DMS79 (cell line): ENCODE data around the gene CPSF7.
"Not testable (repeated sequence)": the region's sequence is repeated elsewhere in the genome, so short reads cannot be mapped to it uniquely, and the experiment has no call there.

Source experiments
- DNase-seq: peaks from one replicate; lab custom pipeline; 2025; lab: John Stamatoyannopoulos, UW

Gene CPSF7

DNA sequence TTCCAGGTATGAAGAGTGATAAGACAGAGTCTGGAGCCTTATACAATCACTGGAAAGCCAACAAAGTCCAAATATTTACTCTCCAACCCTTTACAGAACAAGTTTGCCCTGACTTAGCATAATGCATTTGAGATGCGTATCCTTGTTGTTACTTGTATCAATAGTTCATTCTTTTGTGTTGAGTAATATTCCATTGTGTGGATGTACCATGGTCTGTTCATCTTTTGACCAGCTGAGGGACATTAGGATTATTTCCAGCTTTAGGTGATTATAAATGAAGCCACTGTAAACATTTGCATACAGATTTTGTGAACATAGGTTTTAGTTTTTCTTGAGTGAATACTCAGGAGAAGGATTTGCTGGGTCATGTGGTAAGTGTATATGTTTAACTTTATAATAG lies 9.8 kb upstream of the CPSF7 start:
- no peak for DNase-seq

- no peak for DNase-seq
Observed at GRCh38 chr11:61437496-61437895, 7.7 kb upstream of the CPSF7 start.

DNA sequence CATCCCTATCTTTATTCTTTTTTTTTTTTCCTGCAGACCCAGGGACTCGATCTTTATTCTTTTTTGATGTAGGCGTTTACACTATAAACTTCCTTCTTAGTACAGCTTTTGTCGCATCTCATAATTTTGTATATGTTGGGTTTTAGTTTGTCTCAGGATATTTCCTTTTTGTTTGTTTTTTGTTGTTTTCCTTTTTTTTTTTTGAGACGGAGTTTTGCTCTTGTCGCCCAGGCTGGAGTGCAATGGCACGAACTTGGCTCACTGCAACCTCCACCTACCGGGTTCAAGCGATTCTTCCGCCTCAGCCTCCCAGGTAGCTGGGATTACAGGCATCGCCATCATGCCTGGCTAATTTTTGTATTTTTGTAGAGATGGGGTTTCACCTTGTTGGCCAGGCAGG lies 1.1 kb upstream of the CPSF7 start:
- DNase-seq = not testable (repeated sequence)

- peak; percentile 34 for DNase-seq
Observed at GRCh38 chr11:61429346-61429690, 457 bp downstream of the CPSF7 start.

DNA sequence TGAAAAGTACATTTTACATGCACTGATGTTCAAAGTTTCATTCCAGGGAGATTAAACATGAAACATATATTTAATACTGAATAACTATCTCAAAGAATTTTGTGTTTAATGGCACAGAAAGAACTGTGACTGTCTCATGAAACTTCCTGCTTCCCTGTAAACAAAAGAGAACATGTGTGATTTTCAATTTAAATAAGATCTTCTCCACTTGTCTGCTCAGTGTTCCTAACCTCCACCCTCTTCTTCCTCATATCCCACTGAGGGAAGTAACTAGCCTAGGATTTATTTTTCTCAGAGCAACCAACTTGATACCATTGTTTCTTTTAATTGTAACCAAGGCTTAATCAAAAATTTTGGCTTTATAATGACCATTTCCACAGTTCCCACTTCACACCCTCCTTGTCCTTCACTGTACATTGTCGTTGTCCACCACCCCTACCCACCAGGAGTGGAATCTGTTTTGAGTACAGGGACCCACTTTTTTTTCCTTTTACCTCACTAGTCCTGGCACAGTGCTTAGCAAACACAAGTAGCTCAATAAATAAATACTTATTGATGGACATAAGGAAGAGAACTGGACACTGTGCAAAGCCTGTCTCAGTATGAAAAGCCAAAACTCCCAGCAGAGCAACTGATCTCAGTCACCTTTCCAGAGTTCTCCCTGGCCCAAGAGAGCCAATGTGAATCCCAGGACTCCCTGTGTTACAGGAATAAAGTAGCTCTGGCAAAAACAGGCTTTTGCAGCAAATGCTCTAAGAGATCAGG lies 4.2 kb downstream of the CPSF7 start:
- no peak for DNase-seq

DNA sequence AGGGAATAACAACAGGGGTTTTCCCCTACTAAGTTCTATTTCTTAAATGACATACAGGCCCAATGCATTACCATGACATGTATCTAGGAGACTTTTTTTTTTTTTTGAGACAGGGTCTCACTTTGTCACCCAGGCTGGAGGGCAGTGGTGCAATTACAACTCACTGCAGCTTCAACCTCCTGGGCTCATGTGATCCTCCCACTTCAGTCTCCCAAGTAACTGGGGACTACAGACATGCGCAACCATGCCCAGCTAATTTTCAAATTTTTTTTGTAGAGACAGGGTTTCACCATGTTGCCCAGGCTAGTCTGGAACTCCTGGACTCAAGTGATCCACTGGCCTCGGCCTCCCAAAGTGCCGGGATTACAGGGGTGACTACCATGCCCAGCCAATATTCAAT lies 7.5 kb downstream of the CPSF7 start:
- DNase-seq = no peak

DNA sequence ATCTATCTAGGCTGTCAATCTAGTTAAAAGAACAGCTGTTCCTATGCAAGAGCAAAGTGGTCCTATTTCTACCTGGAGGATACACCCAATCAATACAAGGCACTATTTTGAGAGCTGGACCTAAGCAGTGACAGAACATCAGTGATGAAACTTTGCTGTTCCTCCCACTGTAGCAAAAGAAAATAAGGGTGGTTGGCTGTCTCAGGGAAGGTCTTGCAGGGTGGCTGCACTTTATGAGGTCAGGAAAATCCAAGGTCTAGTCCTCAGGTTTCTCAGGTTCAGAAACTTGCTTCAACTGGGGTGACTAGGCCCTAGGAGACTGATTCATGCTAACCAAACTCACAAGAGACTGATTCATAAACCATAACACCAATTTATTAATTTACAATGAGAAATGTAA lies 11.6 kb downstream of the CPSF7 start:
- DNase-seq = no peak

- DNase-seq = no peak
Observed at GRCh38 chr11:61417670-61418069, 12.1 kb downstream of the CPSF7 start.

DNA sequence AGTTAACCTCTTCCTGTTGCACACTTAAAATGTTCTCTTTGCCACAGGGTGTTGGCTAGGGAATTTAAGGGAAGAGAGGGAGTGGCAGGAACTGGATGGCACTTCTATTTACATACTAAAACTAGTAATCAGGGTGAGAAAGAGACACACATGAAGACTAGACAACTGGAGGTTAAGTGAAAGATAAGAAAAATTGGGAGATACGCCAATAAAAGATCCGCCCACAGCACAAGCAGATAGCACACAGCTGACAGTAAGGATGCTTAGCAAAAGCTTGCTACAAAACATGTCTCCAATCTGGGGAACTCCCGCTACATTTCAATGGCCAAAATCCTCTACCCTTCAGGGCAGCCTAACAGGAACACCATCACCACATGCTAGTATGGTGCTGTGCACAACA lies 12.8 kb downstream of the CPSF7 start:
- DNase-seq = no peak

DNA sequence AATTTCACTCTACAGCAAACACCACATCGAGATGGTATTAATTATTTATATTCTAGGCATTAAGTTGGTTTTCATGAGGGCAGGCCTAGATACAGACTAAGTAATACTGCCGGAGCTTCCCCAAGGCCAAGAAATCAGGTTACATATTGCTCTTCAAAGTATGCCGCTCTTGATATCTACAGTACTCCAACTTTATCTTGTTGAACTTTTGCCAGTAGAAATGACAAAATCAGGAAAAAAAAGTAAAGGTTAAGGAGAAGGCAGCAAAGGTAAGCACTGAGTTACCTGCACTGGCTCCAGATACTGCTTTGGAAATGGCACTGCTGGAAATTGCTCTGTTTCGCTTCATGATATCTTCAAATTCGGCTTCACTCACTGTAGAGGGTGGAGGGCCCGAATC lies 14.4 kb downstream of the CPSF7 start:
- DNase-seq = no peak

- DNase-seq = no peak
Observed at GRCh38 chr11:61414547-61414946, 15.2 kb downstream of the CPSF7 start.

DNA sequence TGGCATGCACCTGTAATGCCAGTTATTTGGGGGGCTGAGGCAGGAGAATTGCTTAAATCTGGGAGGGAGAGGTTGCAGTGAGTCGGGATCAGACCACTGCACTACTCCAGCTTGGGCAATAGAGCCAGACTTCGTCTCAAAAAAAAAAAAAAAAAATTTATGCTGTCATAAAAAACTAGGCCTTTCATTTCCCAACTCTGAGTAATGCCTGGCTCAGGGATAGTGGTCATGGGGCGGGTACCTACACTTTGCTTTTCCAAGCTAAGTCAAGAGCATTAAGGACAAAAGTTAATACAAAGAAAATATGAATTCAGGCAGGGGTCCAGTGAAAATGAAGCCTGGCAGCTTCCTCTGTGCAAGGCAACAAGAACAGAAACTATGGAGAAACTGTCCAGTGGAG lies 16.3 kb downstream of the CPSF7 start:
- no peak for DNase-seq

- no peak for DNase-seq
Observed at GRCh38 chr11:61411589-61411988, 18.2 kb downstream of the CPSF7 start.

GRCh38 chr11:61406991-61407728 lies 22.6 kb downstream of the CPSF7 start:
- no peak for DNase-seq

DNA sequence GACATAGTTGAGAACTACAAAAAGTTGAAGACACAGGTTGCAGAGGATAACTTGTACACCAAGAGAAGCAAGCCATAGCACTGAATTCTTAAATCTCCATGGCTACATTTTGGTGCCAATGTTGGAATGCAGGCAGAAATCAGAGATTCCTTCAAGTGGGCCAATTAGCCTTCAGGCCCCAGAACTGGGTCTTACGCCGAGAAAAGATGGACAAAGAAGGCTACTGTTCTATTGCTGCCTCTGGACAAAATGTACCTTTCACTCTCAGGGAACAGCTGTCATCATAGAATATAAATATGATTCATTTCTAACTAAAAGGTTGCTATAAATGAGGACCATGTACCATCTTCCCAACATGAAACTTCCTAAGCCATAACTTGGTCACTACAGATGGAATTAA lies 23.7 kb downstream of the CPSF7 start:
- DNase-seq = no peak

DNA sequence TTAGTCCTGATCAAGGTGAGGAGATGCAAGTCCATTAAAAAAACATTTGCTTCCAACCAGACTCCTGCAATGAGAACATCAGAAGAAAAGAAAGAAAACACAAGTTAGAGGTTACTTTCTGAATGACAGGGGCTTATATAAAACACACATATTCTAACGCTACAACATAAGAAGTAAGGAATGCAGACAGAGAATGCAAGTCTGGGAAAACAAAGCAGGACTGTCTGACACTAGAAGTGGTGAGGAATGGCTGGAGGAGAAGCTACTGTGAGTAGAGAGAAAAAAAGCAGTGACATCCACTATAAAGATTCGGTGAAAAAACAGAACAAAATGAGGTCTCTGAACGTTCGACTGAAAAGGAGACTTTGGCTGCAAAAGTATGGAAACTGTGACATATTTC lies 25.1 kb downstream of the CPSF7 start:
- DNase-seq = no peak

DNA sequence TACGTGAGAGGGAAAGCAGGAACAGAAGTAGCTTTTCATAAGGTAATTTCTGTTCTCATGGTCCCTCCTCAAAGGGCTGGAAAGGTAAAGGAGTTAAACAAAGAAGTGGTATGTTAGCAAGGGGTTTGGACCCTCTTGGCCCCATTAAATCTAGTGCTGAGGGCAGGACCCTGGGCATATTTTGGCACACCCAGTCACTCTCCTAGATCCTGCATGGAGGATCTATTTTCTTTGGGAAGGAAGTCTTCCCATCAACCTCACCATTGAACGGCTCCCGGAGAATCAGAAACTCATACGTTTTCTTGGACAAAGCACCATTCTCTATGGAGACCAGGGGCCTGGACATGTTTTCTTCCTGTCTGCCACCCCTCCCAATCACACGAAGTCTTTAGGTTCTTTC lies 25.7 kb downstream of the CPSF7 start:
- no peak for DNase-seq

GRCh38 chr11:61403658-61404057 lies 26.1 kb downstream of the CPSF7 start:
- DNase-seq = no peak

- DNase-seq = no peak
Observed at GRCh38 chr11:61401573-61401972, 28.2 kb downstream of the CPSF7 start.

DNA sequence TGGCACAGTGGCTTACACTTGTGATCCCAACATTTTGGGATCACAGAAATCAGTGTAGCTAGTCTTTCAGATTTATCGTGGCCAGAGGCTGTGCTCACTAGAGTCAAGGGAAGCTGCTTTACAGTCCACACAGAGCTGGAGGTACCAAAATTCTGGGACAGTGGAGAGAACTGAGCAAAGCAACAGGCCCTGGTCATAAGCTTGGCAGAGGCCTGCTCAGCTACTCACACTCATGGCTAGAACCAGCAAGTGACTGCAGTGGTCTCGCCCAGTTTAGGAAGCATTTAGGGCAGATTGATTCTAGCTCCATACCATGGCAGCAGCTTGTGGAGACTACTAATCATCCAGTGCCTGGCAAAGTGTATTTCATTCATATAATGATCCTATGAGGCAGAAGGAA lies 28.6 kb downstream of the CPSF7 start:
- DNase-seq = no peak

- DNase-seq = no peak
Observed at GRCh38 chr11:61392981-61393595, 36.7 kb downstream of the CPSF7 start.

DNA sequence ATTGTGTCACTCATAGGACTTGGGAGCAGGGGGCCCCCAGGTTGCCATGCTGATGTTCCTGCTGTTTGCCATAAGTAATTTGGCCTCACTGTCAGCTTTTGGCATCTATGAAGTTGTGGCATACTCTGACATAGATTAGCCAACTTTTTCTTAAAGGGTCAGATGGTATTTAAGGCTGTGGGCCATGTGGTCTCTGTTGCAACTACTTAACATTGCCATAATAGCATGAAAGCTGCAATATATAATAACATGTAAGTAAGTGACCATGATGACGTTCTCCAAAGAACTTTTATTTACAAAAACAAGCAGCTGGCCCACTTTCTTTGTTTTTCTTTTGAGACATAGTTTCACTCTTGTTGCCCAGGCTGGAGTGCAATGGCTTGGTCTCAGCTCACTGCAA lies 39.6 kb downstream of the CPSF7 start:
- no peak for DNase-seq
